K562 (cell line): ENCODE measurements around the gene ADD2. TPM values are rescaled to one million over a fixed set of nuclear protein-coding genes. Genes with fewer than 3 reads are reported as not detected.
A peak's percentile ranks its signal among the peaks of the same experiment; 100 is the strongest.

ENCODE experiments used
- ATAC-seq: fragments of 200-7000 bp; cut with Tn5 transposase; 3 replicates; pipeline ENCODE4 v1.9.1; 2020; ENCODE audit warnings: moderate library complexity
- BruUV-seq: library from RNA; stranded (reverse); fragments of 400-500 nt; replicated peaks from 2 replicates; lab custom pipeline; 2021; lab: Mats Ljungman, UMichigan
- CTCF ChIA-PET: fragments of 300-600 bp; formaldehyde crosslinking; extraction: SDS; loops from one replicate; lab custom pipeline; 2021; ENCODE audit warnings: low intra/inter-chr PET ratio; lab: Yijun Ruan, JAX
- POLR2A ChIA-PET: fragments of 300-600, 350-650 bp; sonication (Branson Sonifier 250); formaldehyde crosslinking; extraction: SDS; loops from one replicate; lab custom pipeline; 2021; ENCODE audit warnings: antibody characterized with exemption, inconsistent platforms; lab: Yijun Ruan, JAX
- DNase-seq, 4 experiments: peaks; one replicate each; pipeline versions ENCODE4 v3.0.0 to v3.0.0-alpha.2; 2011 to 2018; ENCODE audit warnings: low spot score in 3 of 4, mixed read lengths in 3 of 4; ENCODE audit errors: extremely low read depth in 1 of 4
- FAIRE-seq: peaks from 2 replicates; lab custom pipeline; 2011; peaks lifted over from hg19 to GRCh38; lab: Jason Lieb, UNC
- H2AFZ ChIP-seq: 2 replicates; pipeline ENCODE4 v1.6.0; 2011; ENCODE audit warnings: low read depth, low read length, control low read depth, inconsistent platforms
- H3K27ac ChIP-seq: fragments of 200-600 bp; 3 replicates; pipeline ENCODE4 v1.8.0; 2011; ENCODE audit warnings: low read depth, mild to moderate bottlenecking, control low read depth, inconsistent platforms, low read length, moderate library complexity, mixed read lengths; ENCODE audit errors: extremely low read depth
- H3K27me3 ChIP-seq, 2 experiments: fragments of 300-600 bp in 1 of 2; 2 replicates in 1 of 2; 3 replicates in 1 of 2; pipeline versions ENCODE4 v1.6.0 to v1.8.0; 2011; ENCODE audit warnings: inconsistent platforms in 2 of 2, low read length in 2 of 2, mild to moderate bottlenecking in 1 of 2, mixed read lengths in 1 of 2, moderate library complexity in 1 of 2; ENCODE audit not compliant: control insufficient read depth in 2 of 2, insufficient read depth in 2 of 2
- H3K36me3 ChIP-seq: fragments of 300-600 bp; 3 replicates; pipeline ENCODE4 v1.8.0; 2011; ENCODE audit warnings: mild to moderate bottlenecking, low read length, inconsistent platforms; ENCODE audit not compliant: control insufficient read depth, insufficient read depth
- H3K4me1 ChIP-seq, 2 experiments: fragments of 200-600 bp in 1 of 2; replicated peaks in 1 of 2; 2 replicates in 1 of 2; 3 replicates in 1 of 2; pipeline versions ENCODE4 v1.5.1 to v1.8.0; 2011; ENCODE audit warnings: inconsistent platforms in 2 of 2, low read length in 2 of 2, mild to moderate bottlenecking in 1 of 2, mixed read lengths in 1 of 2, moderate library complexity in 1 of 2; ENCODE audit not compliant: control insufficient read depth in 2 of 2, insufficient read depth in 2 of 2
- H3K4me2 ChIP-seq: 2 replicates; pipeline ENCODE4 v1.6.1; 2011; ENCODE audit warnings: low read length, control low read depth, inconsistent platforms, mixed read lengths; ENCODE audit not compliant: insufficient read depth
- H3K4me3 ChIP-seq: fragments of 200-600 bp; sonication (generic), shearing (Covaris generic); 2 replicates; pipeline ENCODE4 v1.5.1; 2016; ENCODE audit warnings: control low read depth, inconsistent platforms
- H3K79me2 ChIP-seq: fragments of 200-600 bp; 3 replicates; pipeline ENCODE4 v1.8.0; 2011; ENCODE audit warnings: low read length, inconsistent platforms; ENCODE audit not compliant: control insufficient read depth, insufficient read depth
- H3K9ac ChIP-seq, 2 experiments: 2 replicates each; pipeline versions ENCODE4 v1.6.0 to v1.6.1; 2011; ENCODE audit warnings: low read depth in 2 of 2, low read length in 2 of 2, control low read depth in 1 of 2, inconsistent platforms in 1 of 2, mild to moderate bottlenecking in 1 of 2, mixed read lengths in 1 of 2; ENCODE audit not compliant: insufficient read depth in 1 of 2
- H3K9me1 ChIP-seq: one replicate; pipeline ENCODE4 v1.6.0; 2011; ENCODE audit warnings: inconsistent platforms, mild to moderate bottlenecking, low read length, moderate library complexity; ENCODE audit not compliant: control insufficient read depth, insufficient read depth
- H3K9me3 ChIP-seq: replicated peaks from 2 replicates; pipeline ENCODE4 v1.5.1; 2011; ENCODE audit warnings: low read depth, low read length, inconsistent platforms; ENCODE audit not compliant: control insufficient read depth, insufficient read depth
- H4K20me1 ChIP-seq: replicated peaks from 2 replicates; pipeline ENCODE4 v1.6.1; 2011; ENCODE audit warnings: low read length, inconsistent platforms, mixed read lengths; ENCODE audit not compliant: control insufficient read depth, insufficient read depth
- DIDO1 ChIP-seq: fragments of 450-650 bp; IDR thresholded peaks from 2 replicates; pipeline ENCODE4 v1.6.1; 2016; ENCODE audit warnings: low read depth, missing biosample characterization, missing genetic modification characterization
- ETV5 ChIP-seq: sonication (generic); formaldehyde crosslinking; IDR thresholded peaks from 2 replicates; pipeline ENCODE4 v1.4.0; 2020; ENCODE audit warnings: low read depth, mild to moderate bottlenecking, missing genetic modification reagents
- EWSR1 ChIP-seq: fragments of 450-650 bp; IDR thresholded peaks from 2 replicates; pipeline ENCODE4 v1.6.1; 2018; ENCODE audit warnings: borderline replicate concordance, mild to moderate bottlenecking, low read depth, moderate library complexity; ENCODE audit not compliant: partially characterized antibody
- GATAD2B ChIP-seq: fragments of 450-650 bp; IDR thresholded peaks from 2 replicates; pipeline ENCODE4 v1.6.1; 2017; ENCODE audit warnings: mild to moderate bottlenecking, borderline replicate concordance
- HDAC6 ChIP-seq: IDR thresholded peaks from 2 replicates; pipeline ENCODE4 v1.6.1; 2012; ENCODE audit warnings: low read depth, mild to moderate bottlenecking, control low read depth, inconsistent platforms, low read length, moderate library complexity
- SAFB2 ChIP-seq: fragments of 200-400 bp; formaldehyde crosslinking; IDR thresholded peaks from 2 replicates; pipeline ENCODE4 v1.6.1; 2018; ENCODE audit warnings: borderline replicate concordance, low read length, low read depth, moderate library complexity; ENCODE audit not compliant: severe bottlenecking
- THRAP3 ChIP-seq: fragments of 450-650 bp; IDR thresholded peaks from 2 replicates; pipeline ENCODE4 v1.6.1; 2016; ENCODE audit warnings: mild to moderate bottlenecking, inconsistent platforms, borderline replicate concordance
- ZNF253 ChIP-seq: fragments of 250-450 bp; sonication (Bioruptor Pico); conservative IDR thresholded peaks from 2 replicates; pipeline ENCODE4 v1.6.1; 2021; ENCODE audit warnings: mild to moderate bottlenecking
- ZNF445 ChIP-seq: fragments of 250-450 bp; sonication (Bioruptor Pico); IDR thresholded peaks from 2 replicates; pipeline ENCODE4 v1.4.0; 2020; ENCODE audit warnings: low read depth, mild to moderate bottlenecking, moderate library complexity
- WGBS: fragments of 100-300 bp; shearing (Covaris generic); methylation state at CpG from one replicate; pipeline ENCODE4 v1.1.6; 2016; ENCODE audit warnings: low coverage, mixed read lengths; ENCODE audit not compliant: insufficient coverage; ENCODE audit errors: missing lambda C conversion rate; 5-methylcytosine and 5-hydroxymethylcytosine counted together
- in situ Hi-C: fragments of 300-500 bp; cut with MboI; formaldehyde crosslinking; loops from 4 replicates; pipeline ENCODE4 v1.15.0; 2018; ENCODE audit warnings: inconsistent platforms, mixed read lengths
- intact Hi-C: fragments of 100-400 bp; cut with micrococcal nuclease; formaldehyde crosslinking; loops from 2 replicates; pipeline ENCODE4 v1.14.2; 2022
- polyA plus RNA-seq, 8 experiments: library from polyadenylated mRNA; depleted of rRNA in 4 of 8; stranded (reverse) in 5 of 8; unstranded in 3 of 8; fragments of >200 nt; fragmentation: Nextera tagmentation in 2 of 8; fragmentation: Illumina TruSeq in 1 of 8; extraction: Ambion mirVana in 2 of 8; extraction: Trizol in 1 of 8; gene quantifications; 2 replicates each; pipeline versions ENCODE4 v1.2.1 to v1.2.3, GENCODE V29; 2011 to 2014; ENCODE audit warnings: inconsistent platforms in 1 of 8, missing spikeins in 1 of 8
- total RNA-seq, 7 experiments: library from RNA; depleted of rRNA in 6 of 7; stranded (reverse); fragments of >200 nt in 6 of 7; fragmentation: Illumina TruSeq in 2 of 7; extraction: Trizol in 2 of 7; gene quantifications; 2 replicates each; pipeline versions ENCODE4 v1.2.1 to v1.2.3, GENCODE V29; 2011 to 2021; ENCODE audit warnings: low replicate concordance in 1 of 7
- TF ChIP-seq, protein P1 (sequence below), 3 experiments: fragments of 200-800 bp in 1 of 3; sonication (Bioruptor generic) in 1 of 3; sonication (generic) in 1 of 3; formaldehyde crosslinking in 1 of 3; IDR thresholded peaks; 2 replicates each; pipeline versions ENCODE4 v1.6.1 to v1.8.0; 2016 to 2022; ENCODE audit warnings: mild to moderate bottlenecking in 2 of 3, missing compliant biosample characterization in 2 of 3, missing genetic modification characterization in 2 of 3, missing genetic modification reagents in 1 of 3
- TF ChIP-seq, protein P2 (sequence below): fragments of 250-450 bp; sonication (Bioruptor Pico); IDR thresholded peaks from 2 replicates; pipeline ENCODE4 v1.4.0; 2020
- TF ChIP-seq, protein P3 (sequence below): sonication (generic); formaldehyde crosslinking; IDR thresholded peaks from 2 replicates; pipeline ENCODE4 v1.8.1; 2023; ENCODE audit warnings: mild to moderate bottlenecking, missing genetic modification reagents, moderate library complexity
- TF ChIP-seq, protein P4 (sequence below): sonication (generic); formaldehyde crosslinking; IDR thresholded peaks from 2 replicates; pipeline ENCODE4 v1.8.1; 2022; ENCODE audit warnings: missing genetic modification reagents

Gene ADD2
- total and polyA plus RNA-seq, 9 of the 15 experiments (the other 6 are each of a cell fraction or from before 2014, with no cell fraction given): 3.5 to 63.0 (median 36.2) TPM

DNA sequence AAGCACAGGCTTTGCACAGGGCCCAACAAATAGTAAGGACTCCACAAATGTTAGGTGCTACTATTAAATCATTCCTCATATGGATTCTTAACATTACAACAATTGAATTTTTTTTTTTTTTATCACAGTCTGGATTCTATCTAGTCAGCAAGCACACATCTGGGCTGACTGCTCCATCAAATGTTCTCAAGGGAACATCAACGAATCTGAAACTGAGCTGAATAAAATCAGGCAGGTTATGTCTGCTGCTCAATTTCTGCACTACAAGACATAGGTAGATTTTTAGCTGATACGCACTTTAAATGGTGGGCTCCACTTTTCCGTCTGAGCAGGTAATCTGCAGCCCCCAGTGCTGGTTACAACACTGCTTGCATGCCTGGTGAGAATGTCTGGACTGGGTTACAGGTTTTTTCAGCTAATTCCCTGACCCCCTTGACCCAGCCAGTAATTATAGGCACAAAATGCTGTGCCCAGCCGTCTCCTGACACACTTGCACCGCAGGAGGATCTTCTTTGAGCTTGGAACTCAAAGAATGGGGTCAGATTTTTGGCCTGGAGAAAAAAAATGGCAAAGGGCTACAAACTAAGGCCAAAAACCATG, 44.6 kb downstream of the ADD2 start (continued):
- TF ChIP-seq ZNF253 (CRISPR knock-in tag) (no peak), ZNF445 (CRISPR knock-in tag) (no peak)

DNA sequence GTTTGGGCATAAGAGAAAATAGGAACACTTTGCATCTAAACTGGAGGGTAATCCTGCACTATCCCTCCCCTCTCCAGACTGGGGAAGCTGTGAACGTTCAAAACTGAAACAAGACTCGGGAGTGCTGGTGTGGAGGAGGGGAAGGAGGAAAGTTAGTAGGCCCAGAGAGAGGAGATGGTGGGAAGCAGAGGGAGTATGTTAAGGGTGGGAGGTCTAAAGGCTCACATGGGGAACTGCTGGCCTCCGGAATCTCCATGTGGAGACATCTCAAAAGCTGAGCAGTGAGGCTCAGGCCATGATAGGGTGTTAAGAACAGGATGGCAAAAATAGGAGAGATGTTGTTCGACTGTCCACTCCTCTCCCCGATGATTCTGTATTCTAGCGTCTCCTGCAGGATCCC, 47.9 kb downstream of the ADD2 start:
- 40% methylated on average over 6 of the region's 6 CpGs for WGBS
- Histone ChIP-seq H3K9me3 (no peaks in the 10 kb centered on the region), H3K36me3 (no peaks in the 10 kb centered on the region), H3K9me1 (no peaks in the 10 kb centered on the region), H3K4me3 (no peak overlapping the region), H3K4me2 (peak overlapping the region; percentile 26; the same call in 1 of the 2 replicates), H3K9ac (peak overlapping the region in 1 of 2 experiments; percentile 15; a peak in 1 of 4 replicates), H3K4me1 (peaks cover 34 to 45% of the 10 kb centered on the region in 2 experiments; a peak in 4 of 5 replicates), H2AFZ (peak overlapping the region; percentile 42), H3K27ac (0 out of 3 replicates have a peak overlapping the region, but pooled peaks have one; percentile 11), H3K79me2 (peaks cover 24% of the 10 kb centered on the region), H4K20me1 (no peaks in the 10 kb centered on the region), H3K27me3 (no peaks in the 10 kb centered on the region)
- in situ Hi-C loops (no loop called here), intact Hi-C loops (no loop called here)
- ChIA-PET CTCF (interaction anchor here (0.7 kb wide), 1 partner anchor 48 kb away, joined by 3 read pairs; the partner anchor contains the start of gene ADD2), POLR2A (interaction anchor here (0.6 to 1.6 kb wide), 8 partner anchors 9 to 246 kb away, joined by 3 to 4 read pairs (median 4); no protein-coding TSS in a partner anchor)
- DNase-seq (no peak), FAIRE-seq (no peak), ATAC-seq (no peak)
- BruUV-seq: no TSS peak
- TF ChIP-seq SAFB2 (no peak), DIDO1 (tag) (no peak), EWSR1 (no peak), GATAD2B (no peak), THRAP3 (no peak), HDAC6 (no peak), ETV5 (CRISPR knock-in tag) (no peak)
- TF ChIP-seq, protein P1, sequence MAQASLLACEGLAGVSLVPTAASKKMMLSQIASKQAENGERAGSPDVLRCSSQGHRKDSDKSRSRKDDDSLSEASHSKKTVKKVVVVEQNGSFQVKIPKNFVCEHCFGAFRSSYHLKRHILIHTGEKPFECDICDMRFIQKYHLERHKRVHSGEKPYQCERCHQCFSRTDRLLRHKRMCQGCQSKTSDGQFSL (CRISPR knock-in tag; IDR thresholded peaks at IDR 0.05): no peak
- TF ChIP-seq, protein P1 (tag; IDR thresholded peaks at IDR 0.05): no peak
- TF ChIP-seq, protein P2, sequence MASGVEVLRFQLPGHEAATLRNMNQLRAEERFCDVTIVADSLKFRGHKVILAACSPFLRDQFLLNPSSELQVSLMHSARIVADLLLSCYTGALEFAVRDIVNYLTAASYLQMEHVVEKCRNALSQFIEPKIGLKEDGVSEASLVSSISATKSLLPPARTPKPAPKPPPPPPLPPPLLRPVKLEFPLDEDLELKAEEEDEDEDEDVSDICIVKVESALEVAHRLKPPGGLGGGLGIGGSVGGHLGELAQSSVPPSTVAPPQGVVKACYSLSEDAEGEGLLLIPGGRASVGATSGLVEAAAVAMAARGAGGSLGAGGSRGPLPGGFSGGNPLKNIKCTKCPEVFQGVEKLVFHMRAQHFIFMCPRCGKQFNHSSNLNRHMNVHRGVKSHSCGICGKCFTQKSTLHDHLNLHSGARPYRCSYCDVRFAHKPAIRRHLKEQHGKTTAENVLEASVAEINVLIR (CRISPR knock-in tag): no peak
- TF ChIP-seq, protein P3, sequence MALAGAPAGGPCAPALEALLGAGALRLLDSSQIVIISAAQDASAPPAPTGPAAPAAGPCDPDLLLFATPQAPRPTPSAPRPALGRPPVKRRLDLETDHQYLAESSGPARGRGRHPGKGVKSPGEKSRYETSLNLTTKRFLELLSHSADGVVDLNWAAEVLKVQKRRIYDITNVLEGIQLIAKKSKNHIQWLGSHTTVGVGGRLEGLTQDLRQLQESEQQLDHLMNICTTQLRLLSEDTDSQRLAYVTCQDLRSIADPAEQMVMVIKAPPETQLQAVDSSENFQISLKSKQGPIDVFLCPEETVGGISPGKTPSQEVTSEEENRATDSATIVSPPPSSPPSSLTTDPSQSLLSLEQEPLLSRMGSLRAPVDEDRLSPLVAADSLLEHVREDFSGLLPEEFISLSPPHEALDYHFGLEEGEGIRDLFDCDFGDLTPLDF (CRISPR knock-in tag): no peak
- TF ChIP-seq, protein P4, sequence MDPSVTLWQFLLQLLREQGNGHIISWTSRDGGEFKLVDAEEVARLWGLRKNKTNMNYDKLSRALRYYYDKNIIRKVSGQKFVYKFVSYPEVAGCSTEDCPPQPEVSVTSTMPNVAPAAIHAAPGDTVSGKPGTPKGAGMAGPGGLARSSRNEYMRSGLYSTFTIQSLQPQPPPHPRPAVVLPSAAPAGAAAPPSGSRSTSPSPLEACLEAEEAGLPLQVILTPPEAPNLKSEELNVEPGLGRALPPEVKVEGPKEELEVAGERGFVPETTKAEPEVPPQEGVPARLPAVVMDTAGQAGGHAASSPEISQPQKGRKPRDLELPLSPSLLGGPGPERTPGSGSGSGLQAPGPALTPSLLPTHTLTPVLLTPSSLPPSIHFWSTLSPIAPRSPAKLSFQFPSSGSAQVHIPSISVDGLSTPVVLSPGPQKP: no peak
